Breast epithelium (tissue), 3 donors: Measurements from ENCODE around the gene SMAP1.

ENCODE experiments used
- CTCF ChIP-seq, 3 donors: fragments of 450-650 bp; IDR thresholded peaks; one replicate each; pipeline ENCODE4 v1.5.1; 2016 to 2017; ENCODE audit warnings: antibody characterized with exemption in 3 of 3, mild to moderate bottlenecking in 3 of 3, moderate library complexity in 3 of 3
- POLR2A ChIP-seq: fragments of 450-650 bp; IDR thresholded peaks from one replicate; pipeline ENCODE4 v1.6.1; 2016; ENCODE audit warnings: antibody characterized with exemption, mild to moderate bottlenecking, moderate library complexity
- POLR2AphosphoS5 ChIP-seq, 3 donors: sonication (generic); formaldehyde crosslinking; IDR thresholded peaks; one replicate each; pipeline ENCODE4 v1.6.1; 2017; ENCODE audit warnings: antibody characterized with exemption in 3 of 3

- TF ChIP-seq POLR2A (no peak), CTCF (IDR thresholded peaks at IDR 0.05) (no peak), POLR2AphosphoS5 (IDR thresholded peaks at IDR 0.05) (no peak)
Measured at GRCh38 chr6:70847106-70848084, 179.7 kb downstream of the SMAP1 start.
